ENCODE data around the gene LANCL2. TPM values are rescaled to one million over a fixed set of nuclear protein-coding genes. Genes with fewer than 3 reads are reported as not detected.

The LANCL2 gene
- total and polyA plus RNA-seq, 2 experiments from 2014 or later: 7.3 to 10.7 TPM

DNA sequence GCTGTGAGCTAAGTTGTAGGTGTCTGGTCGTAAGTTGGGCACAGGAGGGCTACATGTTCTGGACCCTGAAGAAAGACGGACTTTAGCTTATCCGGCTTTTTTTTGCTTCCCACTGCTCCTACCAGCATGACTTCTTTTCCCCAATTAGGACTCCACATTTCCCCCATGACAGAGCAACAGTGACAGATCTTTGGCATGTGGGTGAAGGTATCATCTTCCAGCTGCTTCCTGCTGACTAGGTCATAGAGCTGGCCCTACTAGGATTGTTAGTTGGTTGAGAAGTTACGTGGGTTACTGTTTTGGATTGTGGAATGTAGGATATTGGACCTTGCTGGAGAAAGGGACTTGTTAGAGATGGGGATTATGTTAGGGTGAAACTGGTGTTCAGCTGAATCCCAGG is 21.4 kb downstream of the LANCL2 start:
- peaks cover 16% of the 10 kb centered on the region for H3K79me2 ChIP-seq (replicated peaks; ENCODE audit: insufficient read depth)
- no peak overlapping the region for H3K27ac ChIP-seq (ENCODE audit: low read depth)
- peaks cover 90% of the 10 kb centered on the region for H3K36me3 Mint-ChIP-seq (ENCODE audit: low read depth)
- no peak overlapping the region for H3K27ac Mint-ChIP-seq
- H3K4me1 ChIP-seq (ENCODE audit: insufficient read depth): peaks cover 8% of the 10 kb centered on the region
- no peak overlapping the region for H3K4me2 ChIP-seq
- H4K20me1 ChIP-seq (replicated peaks; ENCODE audit: insufficient read depth): no peaks in the 10 kb centered on the region
- DNase-seq (ENCODE audit: low spot score) (no peak), ATAC-seq (no peak)
- no peak overlapping the region for H3K4me3 Mint-ChIP-seq
- H2AFZ ChIP-seq: no peak overlapping the region
- no peaks in the 10 kb centered on the region for H3F3A ChIP-seq (replicated peaks; ENCODE audit: low read depth)
- peaks cover 34% of the 10 kb centered on the region for H3K36me3 ChIP-seq (ENCODE audit: insufficient read depth)
- H3K4me3 ChIP-seq: no peak overlapping the region; the same call in 1 of the 2 replicates
- H3K9me2 ChIP-seq (ENCODE audit: insufficient read depth): no peaks in the 10 kb centered on the region
- peaks cover 8% of the 10 kb centered on the region for H3K4me1 Mint-ChIP-seq
- peaks cover 93% of the 10 kb centered on the region for H3K9me3 Mint-ChIP-seq
- no peaks in the 10 kb centered on the region for H3K27me3 ChIP-seq (ENCODE audit: insufficient read depth)
- H3K27me3 Mint-ChIP-seq (ENCODE audit: insufficient read depth, low read depth, poor library complexity): peaks cover 16% of the 10 kb centered on the region
- TF ChIP-seq REST (IDR thresholded peaks at IDR 0.05; ENCODE audit: unreplicated experiment) (no peak), NANOG (IDR thresholded peaks at IDR 0.05; ENCODE audit: borderline replicate concordance) (no peak)
- TF ChIP-seq, protein P1, sequence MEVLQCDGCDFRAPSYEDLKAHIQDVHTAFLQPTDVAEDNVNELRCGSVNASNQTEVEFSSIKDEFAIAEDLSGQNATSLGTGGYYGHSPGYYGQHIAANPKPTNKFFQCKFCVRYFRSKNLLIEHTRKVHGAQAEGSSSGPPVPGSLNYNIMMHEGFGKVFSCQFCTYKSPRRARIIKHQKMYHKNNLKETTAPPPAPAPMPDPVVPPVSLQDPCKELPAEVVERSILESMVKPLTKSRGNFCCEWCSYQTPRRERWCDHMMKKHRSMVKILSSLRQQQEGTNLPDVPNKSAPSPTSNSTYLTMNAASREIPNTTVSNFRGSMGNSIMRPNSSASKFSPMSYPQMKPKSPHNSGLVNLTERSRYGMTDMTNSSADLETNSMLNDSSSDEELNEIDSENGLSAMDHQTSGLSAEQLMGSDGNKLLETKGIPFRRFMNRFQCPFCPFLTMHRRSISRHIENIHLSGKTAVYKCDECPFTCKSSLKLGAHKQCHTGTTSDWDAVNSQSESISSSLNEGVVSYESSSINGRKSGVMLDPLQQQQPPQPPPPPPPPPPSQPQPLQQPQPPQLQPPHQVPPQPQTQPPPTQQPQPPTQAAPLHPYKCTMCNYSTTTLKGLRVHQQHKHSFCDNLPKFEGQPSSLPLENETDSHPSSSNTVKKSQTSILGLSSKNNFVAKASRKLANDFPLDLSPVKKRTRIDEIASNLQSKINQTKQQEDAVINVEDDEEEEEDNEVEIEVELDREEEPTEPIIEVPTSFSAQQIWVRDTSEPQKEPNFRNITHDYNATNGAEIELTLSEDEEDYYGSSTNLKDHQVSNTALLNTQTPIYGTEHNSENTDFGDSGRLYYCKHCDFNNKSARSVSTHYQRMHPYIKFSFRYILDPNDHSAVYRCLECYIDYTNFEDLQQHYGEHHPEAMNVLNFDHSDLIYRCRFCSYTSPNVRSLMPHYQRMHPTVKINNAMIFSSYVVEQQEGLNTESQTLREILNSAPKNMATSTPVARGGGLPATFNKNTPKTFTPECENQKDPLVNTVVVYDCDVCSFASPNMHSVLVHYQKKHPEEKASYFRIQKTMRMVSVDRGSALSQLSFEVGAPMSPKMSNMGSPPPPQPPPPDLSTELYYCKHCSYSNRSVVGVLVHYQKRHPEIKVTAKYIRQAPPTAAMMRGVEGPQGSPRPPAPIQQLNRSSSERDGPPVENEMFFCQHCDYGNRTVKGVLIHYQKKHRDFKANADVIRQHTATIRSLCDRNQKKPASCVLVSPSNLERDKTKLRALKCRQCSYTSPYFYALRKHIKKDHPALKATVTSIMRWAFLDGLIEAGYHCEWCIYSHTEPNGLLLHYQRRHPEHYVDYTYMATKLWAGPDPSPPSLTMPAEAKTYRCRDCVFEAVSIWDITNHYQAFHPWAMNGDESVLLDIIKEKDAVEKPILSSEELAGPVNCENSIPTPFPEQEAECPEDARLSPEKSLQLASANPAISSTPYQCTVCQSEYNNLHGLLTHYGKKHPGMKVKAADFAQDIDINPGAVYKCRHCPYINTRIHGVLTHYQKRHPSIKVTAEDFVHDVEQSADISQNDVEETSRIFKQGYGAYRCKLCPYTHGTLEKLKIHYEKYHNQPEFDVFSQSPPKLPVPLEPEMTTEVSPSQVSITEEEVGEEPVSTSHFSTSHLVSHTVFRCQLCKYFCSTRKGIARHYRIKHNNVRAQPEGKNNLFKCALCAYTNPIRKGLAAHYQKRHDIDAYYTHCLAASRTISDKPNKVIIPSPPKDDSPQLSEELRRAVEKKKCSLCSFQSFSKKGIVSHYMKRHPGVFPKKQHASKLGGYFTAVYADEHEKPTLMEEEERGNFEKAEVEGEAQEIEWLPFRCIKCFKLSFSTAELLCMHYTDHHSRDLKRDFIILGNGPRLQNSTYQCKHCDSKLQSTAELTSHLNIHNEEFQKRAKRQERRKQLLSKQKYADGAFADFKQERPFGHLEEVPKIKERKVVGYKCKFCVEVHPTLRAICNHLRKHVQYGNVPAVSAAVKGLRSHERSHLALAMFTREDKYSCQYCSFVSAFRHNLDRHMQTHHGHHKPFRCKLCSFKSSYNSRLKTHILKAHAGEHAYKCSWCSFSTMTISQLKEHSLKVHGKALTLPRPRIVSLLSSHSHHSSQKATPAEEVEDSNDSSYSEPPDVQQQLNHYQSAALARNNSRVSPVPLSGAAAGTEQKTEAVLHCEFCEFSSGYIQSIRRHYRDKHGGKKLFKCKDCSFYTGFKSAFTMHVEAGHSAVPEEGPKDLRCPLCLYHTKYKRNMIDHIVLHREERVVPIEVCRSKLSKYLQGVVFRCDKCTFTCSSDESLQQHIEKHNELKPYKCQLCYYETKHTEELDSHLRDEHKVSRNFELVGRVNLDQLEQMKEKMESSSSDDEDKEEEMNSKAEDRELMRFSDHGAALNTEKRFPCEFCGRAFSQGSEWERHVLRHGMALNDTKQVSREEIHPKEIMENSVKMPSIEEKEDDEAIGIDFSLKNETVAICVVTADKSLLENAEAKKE (CRISPR knock-in tag; IDR thresholded peaks at IDR 0.05): no peak

Measured in GM23338 (cell line).